IMR-90 (cell line): ENCODE measurements around the gene FRAS1. TPM values are rescaled to one million over a fixed set of nuclear protein-coding genes. Genes with fewer than 3 reads are reported as not detected.

Experiments
- ATAC-seq: fragments of 200-7000 bp; cut with Tn5 transposase; 2 replicates; pipeline ENCODE4 v1.9.1; 2020; ENCODE audit warnings: low read depth, mild to moderate bottlenecking, moderate library complexity
- BruUV-seq: library from RNA; stranded (reverse); fragments of 400-500 nt; replicated peaks from 2 replicates; lab custom pipeline; 2021; lab: Mats Ljungman, UMichigan
- CTCF ChIA-PET: fragments of 300-600 bp; formaldehyde crosslinking; extraction: SDS; loops from one replicate; lab custom pipeline; 2021; ENCODE audit warnings: antibody characterized with exemption; lab: Yijun Ruan, JAX
- POLR2A ChIA-PET: fragments of 300-600 bp; sonication (Branson Sonifier 250); formaldehyde crosslinking; loops from one replicate; lab custom pipeline; 2022; ENCODE audit warnings: antibody characterized with exemption; ENCODE audit not compliant: unreplicated experiment; lab: Charles Lee
- DNase-seq: peaks from one replicate; pipeline ENCODE4 v3.0.0; 2013
- H2AFZ ChIP-seq: replicated peaks from 2 replicates; pipeline ENCODE3; 2013; ENCODE audit warnings: low read length, mild to moderate bottlenecking; ENCODE audit not compliant: poor library complexity
- H2AK5ac ChIP-seq: 2 replicates; pipeline ENCODE4 v1.6.1; 2013; ENCODE audit warnings: low read depth, low read length, inconsistent platforms
- H2AK9ac ChIP-seq: replicated peaks from 2 replicates; pipeline ENCODE3; 2013; ENCODE audit warnings: mild to moderate bottlenecking, low read depth, low read length, moderate library complexity; ENCODE audit not compliant: poor library complexity
- H2BK120ac ChIP-seq: 2 replicates; pipeline ENCODE4 v1.6.1; 2013; ENCODE audit warnings: low read depth, low read length, inconsistent platforms
- H2BK15ac ChIP-seq: 3 replicates; pipeline ENCODE4 v1.6.1; 2013; ENCODE audit warnings: low read depth, low read length, inconsistent platforms
- H2BK20ac ChIP-seq: 2 replicates; pipeline ENCODE4 v1.6.1; 2013; ENCODE audit warnings: low read depth, mild to moderate bottlenecking, inconsistent platforms, low read length, moderate library complexity
- H2BK5ac ChIP-seq: 2 replicates; pipeline ENCODE4 v1.6.1; 2013; ENCODE audit warnings: mild to moderate bottlenecking, low read depth, low read length, inconsistent platforms; ENCODE audit not compliant: poor library complexity, severe bottlenecking
- H3K14ac ChIP-seq: replicated peaks from 2 replicates; pipeline ENCODE4 v1.6.1; 2013; ENCODE audit warnings: low read depth, low read length, inconsistent platforms
- H3K18ac ChIP-seq: 2 replicates; pipeline ENCODE4 v1.6.1; 2013; ENCODE audit warnings: low read depth, low read length, control low read depth
- H3K23ac ChIP-seq: 2 replicates; pipeline ENCODE4 v1.6.1; 2013; ENCODE audit warnings: low read depth, low read length, inconsistent platforms
- H3K27ac ChIP-seq: 2 replicates; pipeline ENCODE4 v1.5.1; 2013; ENCODE audit warnings: mild to moderate bottlenecking, control low read depth, low read length; ENCODE audit not compliant: insufficient read depth
- H3K27me3 ChIP-seq: 2 replicates; pipeline ENCODE4 v1.6.1; 2013; ENCODE audit warnings: low read length; ENCODE audit not compliant: control insufficient read depth, insufficient read depth
- H3K36me3 ChIP-seq: 2 replicates; pipeline ENCODE4 v1.6.1; 2013; ENCODE audit warnings: low read length, mixed read lengths; ENCODE audit not compliant: control insufficient read depth, insufficient read depth
- H3K4ac ChIP-seq: 2 replicates; pipeline ENCODE4 v1.6.1; 2013; ENCODE audit warnings: low read depth, low read length, inconsistent platforms
- H3K4me1 ChIP-seq: 2 replicates; pipeline ENCODE4 v1.6.1; 2013; ENCODE audit warnings: low read length, mixed read lengths; ENCODE audit not compliant: control insufficient read depth, insufficient read depth
- H3K4me2 ChIP-seq: 2 replicates; pipeline ENCODE4 v1.6.1; 2013; ENCODE audit warnings: low read depth, mild to moderate bottlenecking, control low read depth, low read length, moderate library complexity
- H3K4me3 ChIP-seq: 2 replicates; pipeline ENCODE4 v1.5.1; 2013; ENCODE audit warnings: low read depth, mild to moderate bottlenecking, control low read depth, low read length, moderate library complexity; ENCODE audit not compliant: insufficient read depth
- H3K56ac ChIP-seq: 2 replicates; pipeline ENCODE4 v1.6.1; 2013; ENCODE audit warnings: low read length, inconsistent platforms; ENCODE audit not compliant: insufficient read depth; ENCODE audit errors: extremely low read depth
- H3K79me1 ChIP-seq, 2 experiments: 2 replicates each; pipeline ENCODE4 v1.6.1; 2013; ENCODE audit warnings: low read length in 2 of 2, inconsistent platforms in 1 of 2, low read depth in 1 of 2
- H3K9ac ChIP-seq: 2 replicates; pipeline ENCODE4 v1.6.1; 2013; ENCODE audit warnings: low read depth, low read length, control low read depth
- H3K9me1 ChIP-seq: 2 replicates; pipeline ENCODE4 v1.6.1; 2013; ENCODE audit warnings: low read length, inconsistent platforms; ENCODE audit not compliant: insufficient read depth
- H3K9me3 ChIP-seq: 2 replicates; pipeline ENCODE4 v1.6.1; 2013; ENCODE audit warnings: low read length; ENCODE audit not compliant: control insufficient read depth, insufficient read depth
- H4K20me1 ChIP-seq: 2 replicates; pipeline ENCODE4 v1.6.1; 2013; ENCODE audit warnings: low read length, inconsistent platforms; ENCODE audit not compliant: insufficient read depth
- H4K5ac ChIP-seq: 2 replicates; pipeline ENCODE4 v1.6.1; 2013; ENCODE audit warnings: mild to moderate bottlenecking, low read depth, low read length, control low read depth
- H4K8ac ChIP-seq, 2 experiments: 2 replicates each; pipeline ENCODE4 v1.6.1; 2013; ENCODE audit warnings: low read depth in 2 of 2, low read length in 2 of 2, control low read depth in 1 of 2, inconsistent platforms in 1 of 2
- H4K91ac ChIP-seq: 2 replicates; pipeline ENCODE4 v1.6.1; 2013; ENCODE audit warnings: low read depth, low read length, inconsistent platforms; ENCODE audit not compliant: insufficient read depth
- BHLHE40 ChIP-seq: fragments of 150-350 bp; IDR thresholded peaks from 2 replicates; pipeline ENCODE4 v1.6.1; 2016; ENCODE audit warnings: mild to moderate bottlenecking, low read depth, low read length
- CEBPB ChIP-seq: IDR thresholded peaks from 2 replicates; pipeline ENCODE4 v1.6.1; 2012; ENCODE audit warnings: low read depth, low read length, improper control_type of control experiment
- CHD1 ChIP-seq: IDR thresholded peaks from 2 replicates; pipeline ENCODE4 v1.6.1; 2012; ENCODE audit warnings: low read depth, low read length, improper control_type of control experiment
- CTCF ChIP-seq: conservative IDR thresholded peaks from 2 replicates; pipeline ENCODE4 v1.5.1; 2012; ENCODE audit warnings: mild to moderate bottlenecking, low read depth, low read length, improper control_type of control experiment
- ELK1 ChIP-seq: fragments of 150-350 bp; IDR thresholded peaks from 2 replicates; pipeline ENCODE4 v1.6.1; 2016; ENCODE audit warnings: low read depth, mild to moderate bottlenecking, low read length, moderate library complexity, borderline replicate concordance
- FOS ChIP-seq: fragments of 150-350 bp; IDR thresholded peaks from 2 replicates; pipeline ENCODE4 v1.6.1; 2016; ENCODE audit warnings: low read depth, low read length
- MAFK ChIP-seq: IDR thresholded peaks from 2 replicates; pipeline ENCODE4 v1.6.1; 2012; ENCODE audit warnings: low read depth, low read length, improper control_type of control experiment
- MAZ ChIP-seq: IDR thresholded peaks from 2 replicates; pipeline ENCODE4 v1.6.1; 2012; ENCODE audit warnings: low read depth, mild to moderate bottlenecking, low read length, improper control_type of control experiment, moderate library complexity, borderline replicate concordance
- MXI1 ChIP-seq: IDR thresholded peaks from 2 replicates; pipeline ENCODE4 v1.6.1; 2012; ENCODE audit warnings: low read depth, mild to moderate bottlenecking, low read length, moderate library complexity, borderline replicate concordance
- NFE2L2 ChIP-seq: fragments of 150-350 bp; IDR thresholded peaks from 2 replicates; pipeline ENCODE4 v1.6.1; 2016; ENCODE audit warnings: low read depth, mild to moderate bottlenecking, low read length
- POLR2A ChIP-seq: IDR thresholded peaks from 2 replicates; pipeline ENCODE4 v1.6.1; 2012; ENCODE audit warnings: mild to moderate bottlenecking, low read depth, low read length
- RAD21 ChIP-seq: IDR thresholded peaks from 2 replicates; pipeline ENCODE4 v1.6.1; 2012; ENCODE audit warnings: low read length, improper control_type of control experiment
- RCOR1 ChIP-seq: IDR thresholded peaks from 2 replicates; pipeline ENCODE4 v1.6.1; 2012; ENCODE audit warnings: mild to moderate bottlenecking, low read length, improper control_type of control experiment; ENCODE audit not compliant: insufficient replicate concordance
- RFX5 ChIP-seq: IDR thresholded peaks from 2 replicates; pipeline ENCODE4 v1.8.0; 2012; ENCODE audit warnings: low read depth, mild to moderate bottlenecking, low read length, moderate library complexity
- SMC3 ChIP-seq: fragments of 150-350 bp; IDR thresholded peaks from 2 replicates; pipeline ENCODE4 v1.6.1; 2016; ENCODE audit warnings: low read depth, mild to moderate bottlenecking, antibody characterized with exemption, low read length, moderate library complexity
- USF2 ChIP-seq: fragments of 150-350 bp; IDR thresholded peaks from 2 replicates; pipeline ENCODE4 v1.6.1; 2017; ENCODE audit warnings: mild to moderate bottlenecking, antibody characterized with exemption, low read length, low read depth
- WGBS, 2 experiments: methylation state at CpG; one replicate each; pipeline versions ENCODE4 v1.1.5 to v1.1.7; 2013; ENCODE audit warnings: missing lambda C conversion rate in 2 of 2; ENCODE audit not compliant: insufficient read length in 1 of 2; ENCODE audit errors: extremely low coverage in 2 of 2; 5-methylcytosine and 5-hydroxymethylcytosine counted together
- dilution Hi-C: fragments of 300-500 bp; cut with HindIII; formaldehyde crosslinking; loops from one replicate; pipeline ENCODE4 v1.14.3; 2018; ENCODE audit warnings: low sequenced_read_pairs; ENCODE audit not compliant: unreplicated experiment
- in situ Hi-C: fragments of 300-500 bp; cut with MboI; formaldehyde crosslinking; loops from 3 replicates; pipeline ENCODE4 v1.14.3; 2019; ENCODE audit warnings: low sequenced_read_pairs, inconsistent platforms, mixed read lengths
- intact Hi-C: fragments of 100-400 bp; cut with micrococcal nuclease; formaldehyde crosslinking; loops from 2 replicates; pipeline ENCODE4 v1.10.0; 2022
- polyA plus RNA-seq, 3 experiments: library from polyadenylated mRNA; depleted of rRNA; stranded (reverse); fragments of >200 nt; gene quantifications; 2 replicates each; pipeline ENCODE4 v1.2.3, GENCODE V29; 2012; ENCODE audit warnings: low replicate concordance in 1 of 3
- total RNA-seq: library from RNA; depleted of rRNA; stranded (reverse); fragments of >200 nt; gene quantifications from 2 replicates; pipeline ENCODE4 v1.2.3, GENCODE V29; 2012

FRAS1 gene
- total and polyA plus RNA-seq, 2 of the 4 experiments (the other 2 are of a cell fraction) = under 0.01 to 0.03 TPM

GRCh38 chr4:78099058-78099457, 41.9 kb downstream of the FRAS1 start:
- H4K20me1 ChIP-seq = no peaks in the 10 kb centered on the region
- H3K79me1 ChIP-seq = no peaks in the 10 kb centered on the region
- no peak overlapping the region for H2BK20ac ChIP-seq
- H3K27ac ChIP-seq = no peak overlapping the region
- no peaks in the 10 kb centered on the region for H3K4me1 ChIP-seq
- no peak overlapping the region for H3K23ac ChIP-seq
- H3K14ac ChIP-seq = no peak overlapping the region
- no peak overlapping the region for H3K4ac ChIP-seq
- H2AK5ac ChIP-seq = no peak overlapping the region
- H2AFZ ChIP-seq = no peak overlapping the region
- TF ChIP-seq RCOR1 = no peak
- no peak for TF ChIP-seq MAZ
- no peak for TF ChIP-seq NFE2L2
- no peak for TF ChIP-seq SMC3
- no peak for TF ChIP-seq MAFK
- no peak for TF ChIP-seq FOS
- no peak for TF ChIP-seq CTCF
- no peak for TF ChIP-seq ELK1
- no peak for TF ChIP-seq CHD1
- no peak for TF ChIP-seq RFX5
- TF ChIP-seq BHLHE40 = no peak
- no peak for TF ChIP-seq USF2
- no peak for TF ChIP-seq MXI1
- no peak for TF ChIP-seq CEBPB
- no peak for TF ChIP-seq RAD21
- TF ChIP-seq POLR2A = no peak
- no peak overlapping the region for H2BK120ac ChIP-seq
- dilution Hi-C loops = no loop called here
- DNase-seq (no peak), ATAC-seq (no peak)
- intact Hi-C loops = no loop called here
- H3K36me3 ChIP-seq = no peaks in the 10 kb centered on the region
- no peaks in the 10 kb centered on the region for H3K9me3 ChIP-seq
- H3K56ac ChIP-seq = no peak overlapping the region
- H4K8ac ChIP-seq = no peak overlapping the region
- no peak overlapping the region for H2BK5ac ChIP-seq
- H2BK15ac ChIP-seq = no peak overlapping the region
- in situ Hi-C loops = no loop called here
- WGBS, 2 experiments = no CpG with 5 or more reads among the region's 3 CpGs
- no TSS peak for BruUV-seq
- no peaks in the 10 kb centered on the region; the same call in 1 of the 2 replicates for H3K27me3 ChIP-seq
- no peaks in the 10 kb centered on the region for H3K9me1 ChIP-seq
- no peak overlapping the region for H3K4me2 ChIP-seq
- H3K9ac ChIP-seq = no peak overlapping the region
- H4K91ac ChIP-seq = no peak overlapping the region
- no peak overlapping the region for H2AK9ac ChIP-seq
- ChIA-PET POLR2A (no interaction called here), CTCF (no interaction called here)
- H3K18ac ChIP-seq = no peak overlapping the region
- H4K5ac ChIP-seq = no peak overlapping the region
- no peak overlapping the region for H3K4me3 ChIP-seq
